CMK (cell line): ENCODE data around the gene STK38L.

Experiments used
- DNase-seq: peaks from one replicate; pipeline ENCODE4 v3.0.0-alpha.2; 2010; ENCODE audit warnings: low read depth

Gene STK38L

GRCh38 chr12:27347779-27348178 lies 103.7 kb downstream of the STK38L start:
- no peak for DNase-seq

- DNase-seq = no peak
These were observed 107.4 kb downstream of the STK38L start for GRCh38 chr12:27351476-27351875.

GRCh38 chr12:27355486-27355885 lies 111.4 kb downstream of the STK38L start:
- no peak for DNase-seq

- DNase-seq = no peak
These were observed 111.9 kb downstream of the STK38L start for GRCh38 chr12:27355979-27356378.

GRCh38 chr12:27359578-27360340 lies 115.7 kb downstream of the STK38L start:
- no peak for DNase-seq

- DNase-seq = no peak
These were observed 117.3 kb downstream of the STK38L start for GRCh38 chr12:27361372-27361771.

GRCh38 chr12:27366621-27367020 lies 122.5 kb downstream of the STK38L start:
- no peak for DNase-seq

GRCh38 chr12:27367078-27367477 lies 123.0 kb downstream of the STK38L start:
- no peak for DNase-seq
